HL-60 (cell line): ENCODE data around the gene PLK2.

Experiments used
- GABPA ChIP-seq: IDR thresholded peaks from 2 replicates; pipeline ENCODE4 v1.6.1; 2012; ENCODE audit warnings: low read depth
- POLR2AphosphoS5 ChIP-seq: IDR thresholded peaks from 2 replicates; pipeline ENCODE4 v1.6.1; 2012; ENCODE audit warnings: low read depth
- TF ChIP-seq, protein P1 (sequence below): IDR thresholded peaks from one replicate; pipeline ENCODE4 v1.5.1; 2011; ENCODE audit warnings: low read length, control low read depth, inconsistent platforms; ENCODE audit not compliant: insufficient read depth
- TF ChIP-seq, protein P2 (sequence below): IDR thresholded peaks from 2 replicates; pipeline ENCODE4 v1.6.1; 2012; ENCODE audit warnings: low read depth; ENCODE audit not compliant: insufficient replicate concordance

DNA sequence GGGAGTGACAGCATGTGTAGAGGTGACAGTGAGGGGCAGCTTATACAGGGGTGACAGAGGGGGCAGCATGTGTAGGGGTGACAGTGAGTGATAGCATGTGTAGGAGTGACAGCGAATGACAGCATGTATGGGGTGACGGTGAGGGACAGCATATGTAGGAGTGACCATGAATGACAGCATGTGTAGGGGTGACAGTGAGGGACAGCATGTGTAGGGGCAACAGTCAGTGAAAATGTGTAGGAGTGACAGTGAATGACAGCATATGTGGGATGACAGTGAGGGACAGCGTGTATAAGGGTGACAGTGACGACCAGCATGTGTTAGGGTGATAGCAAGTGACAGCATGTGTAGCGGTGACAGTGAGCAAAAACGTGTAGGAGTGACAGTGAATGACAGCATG lies 21.9 kb upstream of the PLK2 start:
- TF ChIP-seq, protein P1, sequence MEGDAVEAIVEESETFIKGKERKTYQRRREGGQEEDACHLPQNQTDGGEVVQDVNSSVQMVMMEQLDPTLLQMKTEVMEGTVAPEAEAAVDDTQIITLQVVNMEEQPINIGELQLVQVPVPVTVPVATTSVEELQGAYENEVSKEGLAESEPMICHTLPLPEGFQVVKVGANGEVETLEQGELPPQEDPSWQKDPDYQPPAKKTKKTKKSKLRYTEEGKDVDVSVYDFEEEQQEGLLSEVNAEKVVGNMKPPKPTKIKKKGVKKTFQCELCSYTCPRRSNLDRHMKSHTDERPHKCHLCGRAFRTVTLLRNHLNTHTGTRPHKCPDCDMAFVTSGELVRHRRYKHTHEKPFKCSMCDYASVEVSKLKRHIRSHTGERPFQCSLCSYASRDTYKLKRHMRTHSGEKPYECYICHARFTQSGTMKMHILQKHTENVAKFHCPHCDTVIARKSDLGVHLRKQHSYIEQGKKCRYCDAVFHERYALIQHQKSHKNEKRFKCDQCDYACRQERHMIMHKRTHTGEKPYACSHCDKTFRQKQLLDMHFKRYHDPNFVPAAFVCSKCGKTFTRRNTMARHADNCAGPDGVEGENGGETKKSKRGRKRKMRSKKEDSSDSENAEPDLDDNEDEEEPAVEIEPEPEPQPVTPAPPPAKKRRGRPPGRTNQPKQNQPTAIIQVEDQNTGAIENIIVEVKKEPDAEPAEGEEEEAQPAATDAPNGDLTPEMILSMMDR, result no peak
- no peak for TF ChIP-seq POLR2AphosphoS5
- TF ChIP-seq GABPA, result no peak
- TF ChIP-seq, protein P2, sequence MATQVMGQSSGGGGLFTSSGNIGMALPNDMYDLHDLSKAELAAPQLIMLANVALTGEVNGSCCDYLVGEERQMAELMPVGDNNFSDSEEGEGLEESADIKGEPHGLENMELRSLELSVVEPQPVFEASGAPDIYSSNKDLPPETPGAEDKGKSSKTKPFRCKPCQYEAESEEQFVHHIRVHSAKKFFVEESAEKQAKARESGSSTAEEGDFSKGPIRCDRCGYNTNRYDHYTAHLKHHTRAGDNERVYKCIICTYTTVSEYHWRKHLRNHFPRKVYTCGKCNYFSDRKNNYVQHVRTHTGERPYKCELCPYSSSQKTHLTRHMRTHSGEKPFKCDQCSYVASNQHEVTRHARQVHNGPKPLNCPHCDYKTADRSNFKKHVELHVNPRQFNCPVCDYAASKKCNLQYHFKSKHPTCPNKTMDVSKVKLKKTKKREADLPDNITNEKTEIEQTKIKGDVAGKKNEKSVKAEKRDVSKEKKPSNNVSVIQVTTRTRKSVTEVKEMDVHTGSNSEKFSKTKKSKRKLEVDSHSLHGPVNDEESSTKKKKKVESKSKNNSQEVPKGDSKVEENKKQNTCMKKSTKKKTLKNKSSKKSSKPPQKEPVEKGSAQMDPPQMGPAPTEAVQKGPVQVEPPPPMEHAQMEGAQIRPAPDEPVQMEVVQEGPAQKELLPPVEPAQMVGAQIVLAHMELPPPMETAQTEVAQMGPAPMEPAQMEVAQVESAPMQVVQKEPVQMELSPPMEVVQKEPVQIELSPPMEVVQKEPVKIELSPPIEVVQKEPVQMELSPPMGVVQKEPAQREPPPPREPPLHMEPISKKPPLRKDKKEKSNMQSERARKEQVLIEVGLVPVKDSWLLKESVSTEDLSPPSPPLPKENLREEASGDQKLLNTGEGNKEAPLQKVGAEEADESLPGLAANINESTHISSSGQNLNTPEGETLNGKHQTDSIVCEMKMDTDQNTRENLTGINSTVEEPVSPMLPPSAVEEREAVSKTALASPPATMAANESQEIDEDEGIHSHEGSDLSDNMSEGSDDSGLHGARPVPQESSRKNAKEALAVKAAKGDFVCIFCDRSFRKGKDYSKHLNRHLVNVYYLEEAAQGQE, result no peak
